PFSK-1 (cell line): Measurements from ENCODE around the gene DNAJC5.

Source experiments
- FOXP2 ChIP-seq: optimal IDR thresholded peaks from 2 replicates; pipeline ENCODE3; 2011; ENCODE audit warnings: borderline replicate concordance, control low read depth, inconsistent platforms; ENCODE audit not compliant: insufficient read depth; ENCODE audit errors: extremely low read length, extremely low read depth
- POLR2AphosphoS5 ChIP-seq: IDR thresholded peaks from 2 replicates; pipeline ENCODE4 v1.6.1; 2012; ENCODE audit warnings: low read depth, mild to moderate bottlenecking, control low read depth, low read length, moderate library complexity
- SIN3A ChIP-seq: IDR thresholded peaks from 2 replicates; pipeline ENCODE4 v1.6.1; 2012; ENCODE audit warnings: mild to moderate bottlenecking, low read length, moderate library complexity, borderline replicate concordance; ENCODE audit not compliant: insufficient read depth
- TAF1 ChIP-seq: IDR thresholded peaks from 2 replicates; pipeline ENCODE4 v1.6.1; 2012; ENCODE audit warnings: low read length, control low read depth, borderline replicate concordance; ENCODE audit not compliant: insufficient read depth
- TF ChIP-seq, protein P1 (sequence below), 2 experiments: IDR thresholded peaks; 2 replicates each; pipeline versions ENCODE4 v1.6.1 to v1.8.0; 2011 to 2012; ENCODE audit warnings: low read depth in 2 of 2, low read length in 2 of 2, control low read depth in 1 of 2, inconsistent platforms in 1 of 2, mild to moderate bottlenecking in 1 of 2, moderate library complexity in 1 of 2; ENCODE audit not compliant: insufficient read depth in 1 of 2

DNAJC5 gene

DNA sequence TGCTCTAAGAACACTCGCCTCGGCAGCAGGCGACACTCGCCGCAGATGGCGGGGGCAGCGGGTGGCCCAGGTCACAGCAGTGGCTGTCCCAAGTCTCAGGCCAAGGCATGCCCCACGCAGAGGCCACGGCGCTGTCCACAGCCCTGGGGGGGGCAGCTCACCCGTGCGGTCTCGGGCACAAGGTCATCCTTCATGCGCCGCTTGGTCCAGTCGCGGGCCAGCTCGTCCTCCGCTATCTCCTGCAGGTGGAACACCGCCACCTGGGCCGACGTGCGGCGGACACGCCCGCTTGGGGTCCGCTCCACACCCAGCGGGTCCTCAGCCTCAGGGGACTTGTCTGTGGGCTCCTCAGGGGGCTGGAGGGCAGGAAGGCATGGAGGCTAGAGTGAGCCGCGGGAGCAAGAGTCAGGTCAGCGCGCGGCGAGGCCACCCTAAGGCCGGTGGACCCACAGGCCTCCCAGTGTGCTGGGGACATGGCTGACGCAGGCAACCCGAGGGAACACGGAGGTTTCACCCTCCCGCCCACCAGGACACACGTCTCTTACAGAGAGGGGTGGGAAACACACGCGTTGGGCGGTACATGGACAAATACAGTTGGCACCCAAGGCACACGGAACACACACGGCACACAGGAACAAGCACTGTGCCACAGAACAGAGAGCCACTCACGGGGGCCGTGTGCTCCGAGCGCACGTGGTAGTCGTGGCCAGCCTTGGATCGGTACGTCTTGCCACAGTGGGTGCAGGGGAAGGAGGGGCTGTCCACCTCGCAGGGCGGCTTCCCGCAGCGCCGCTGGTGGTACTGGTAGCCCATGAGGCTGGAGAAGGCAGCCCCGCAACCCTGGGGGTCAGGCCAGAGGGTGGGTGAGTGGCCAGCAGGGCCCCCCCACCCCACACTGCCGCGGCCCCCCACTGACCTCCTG is 67.8 kb downstream of the DNAJC5 start:
- TF ChIP-seq, protein P1, sequence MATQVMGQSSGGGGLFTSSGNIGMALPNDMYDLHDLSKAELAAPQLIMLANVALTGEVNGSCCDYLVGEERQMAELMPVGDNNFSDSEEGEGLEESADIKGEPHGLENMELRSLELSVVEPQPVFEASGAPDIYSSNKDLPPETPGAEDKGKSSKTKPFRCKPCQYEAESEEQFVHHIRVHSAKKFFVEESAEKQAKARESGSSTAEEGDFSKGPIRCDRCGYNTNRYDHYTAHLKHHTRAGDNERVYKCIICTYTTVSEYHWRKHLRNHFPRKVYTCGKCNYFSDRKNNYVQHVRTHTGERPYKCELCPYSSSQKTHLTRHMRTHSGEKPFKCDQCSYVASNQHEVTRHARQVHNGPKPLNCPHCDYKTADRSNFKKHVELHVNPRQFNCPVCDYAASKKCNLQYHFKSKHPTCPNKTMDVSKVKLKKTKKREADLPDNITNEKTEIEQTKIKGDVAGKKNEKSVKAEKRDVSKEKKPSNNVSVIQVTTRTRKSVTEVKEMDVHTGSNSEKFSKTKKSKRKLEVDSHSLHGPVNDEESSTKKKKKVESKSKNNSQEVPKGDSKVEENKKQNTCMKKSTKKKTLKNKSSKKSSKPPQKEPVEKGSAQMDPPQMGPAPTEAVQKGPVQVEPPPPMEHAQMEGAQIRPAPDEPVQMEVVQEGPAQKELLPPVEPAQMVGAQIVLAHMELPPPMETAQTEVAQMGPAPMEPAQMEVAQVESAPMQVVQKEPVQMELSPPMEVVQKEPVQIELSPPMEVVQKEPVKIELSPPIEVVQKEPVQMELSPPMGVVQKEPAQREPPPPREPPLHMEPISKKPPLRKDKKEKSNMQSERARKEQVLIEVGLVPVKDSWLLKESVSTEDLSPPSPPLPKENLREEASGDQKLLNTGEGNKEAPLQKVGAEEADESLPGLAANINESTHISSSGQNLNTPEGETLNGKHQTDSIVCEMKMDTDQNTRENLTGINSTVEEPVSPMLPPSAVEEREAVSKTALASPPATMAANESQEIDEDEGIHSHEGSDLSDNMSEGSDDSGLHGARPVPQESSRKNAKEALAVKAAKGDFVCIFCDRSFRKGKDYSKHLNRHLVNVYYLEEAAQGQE (IDR thresholded peaks at IDR 0.05; ENCODE audit: insufficient read depth in 1 of 2, low read depth in 2 of 2, low read length in 2 of 2): no peak

DNA sequence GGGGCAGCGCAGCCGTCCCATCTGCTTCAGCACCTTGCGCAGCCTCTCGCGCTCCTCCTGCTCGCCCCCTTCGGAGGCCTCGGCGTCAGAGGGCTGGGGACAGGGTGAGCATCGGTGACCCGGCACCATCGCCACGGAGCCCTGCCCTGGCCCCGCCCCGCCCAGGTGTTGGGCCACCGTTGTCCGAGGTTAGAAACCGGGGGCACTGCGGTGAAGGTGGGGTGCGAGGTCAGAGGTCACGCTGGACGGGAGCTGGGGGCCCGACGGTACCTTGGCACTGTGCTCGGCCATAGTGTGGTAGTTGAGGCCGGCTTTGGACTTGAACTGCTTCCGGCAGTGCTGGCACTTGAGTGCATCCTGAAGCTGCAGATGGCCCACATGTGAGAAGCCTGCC is 68.4 kb downstream of the DNAJC5 start:
- TF ChIP-seq TAF1 (no peak), FOXP2 (no peak), SIN3A (no peak), POLR2AphosphoS5 (no peak)
- TF ChIP-seq, protein P1 (IDR thresholded peaks at IDR 0.05; ENCODE audit: insufficient read depth in 1 of 2, low read depth in 2 of 2, low read length in 2 of 2): no peak

DNA sequence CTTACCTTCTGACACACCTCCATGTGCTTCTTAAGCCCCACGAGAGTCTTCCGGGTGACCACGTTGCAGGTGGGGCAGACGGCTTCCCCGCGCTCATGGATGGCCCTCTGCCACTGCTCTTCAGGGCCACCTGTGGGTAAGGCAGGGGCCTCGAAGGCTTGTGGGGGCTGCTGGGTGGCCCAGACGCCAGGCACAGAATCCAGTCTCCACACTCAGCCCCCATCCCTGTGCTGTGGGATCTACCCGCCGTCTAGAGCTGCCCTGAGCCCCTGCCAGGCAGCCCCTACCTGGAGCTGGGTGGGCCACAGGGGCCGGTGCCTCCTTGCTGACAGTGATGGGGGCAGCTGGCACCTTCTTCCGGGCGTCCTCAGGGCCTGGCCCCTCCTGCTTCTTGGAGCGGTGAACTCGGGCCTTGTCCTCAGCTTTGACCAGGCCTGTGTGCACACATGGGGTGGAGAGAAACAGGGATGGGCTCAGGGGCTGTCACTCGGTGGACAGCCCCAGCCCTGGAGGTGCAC is 68.9 kb downstream of the DNAJC5 start:
- TF ChIP-seq FOXP2 (no peak), POLR2AphosphoS5 (no peak), TAF1 (no peak), SIN3A (no peak)
- TF ChIP-seq, protein P1 (IDR thresholded peaks at IDR 0.05; ENCODE audit: insufficient read depth in 1 of 2, low read depth in 2 of 2, low read length in 2 of 2): no peak

DNA sequence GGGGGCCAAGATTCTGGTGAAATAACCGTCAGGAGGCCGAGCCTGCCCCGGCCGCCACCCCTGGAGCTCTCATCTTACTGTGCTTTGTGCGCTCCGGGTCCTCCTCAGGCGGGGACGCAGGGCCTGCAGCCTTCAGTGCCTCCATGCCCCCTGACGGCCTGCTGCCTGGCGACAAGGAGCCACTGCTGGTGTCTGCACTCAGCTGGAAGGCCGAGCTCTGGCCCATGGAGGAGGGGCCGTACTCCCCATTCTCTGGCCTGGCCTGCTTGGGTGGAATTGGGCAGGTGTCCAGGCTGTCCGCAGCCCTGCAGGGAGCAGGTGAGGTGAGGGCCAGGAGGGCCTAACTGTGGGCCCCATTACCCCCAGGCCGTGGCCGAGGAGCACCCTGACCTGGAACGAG is 69.5 kb downstream of the DNAJC5 start:
- TF ChIP-seq TAF1: no peak
- no peak for TF ChIP-seq FOXP2
- TF ChIP-seq SIN3A: no peak
- TF ChIP-seq POLR2AphosphoS5: no peak
- TF ChIP-seq, protein P1 (IDR thresholded peaks at IDR 0.05; ENCODE audit: insufficient read depth in 1 of 2, low read depth in 2 of 2, low read length in 2 of 2): no peak
